Activated CD8-positive, alpha-beta T cell treated with anti-CD3 and anti-CD28 coated beads, Interleukin-2, amount 10 ng/mL, durations not matched to agents 7 days and 5 days (primary cell): ENCODE measurements around the gene DYRK1A. TPM values are rescaled to one million over a fixed set of nuclear protein-coding genes. Genes with fewer than 3 reads are reported as not detected.
A peak's percentile ranks its signal among the peaks of the same experiment; 100 is the strongest.

Experiments used
- ATAC-seq: fragments of 150-1000 bp; cut with Tn5 transposase; one replicate; pipeline ENCODE4 v1.10.0; 2021; ENCODE audit warnings: moderate library complexity
- CTCF ChIA-PET: fragments of 350-600 bp; sonication (Branson Sonifier 250); formaldehyde crosslinking; loops from one replicate; lab custom pipeline; 2021; ENCODE audit warnings: antibody characterized with exemption; lab: Charles Lee
- POLR2A ChIA-PET: fragments of 350-600 bp; sonication (Branson Sonifier 250); formaldehyde crosslinking; loops from one replicate; lab custom pipeline; 2021; ENCODE audit warnings: antibody characterized with exemption; lab: Charles Lee
- DNase-seq: peaks from one replicate; pipeline ENCODE4 v3.0.0-alpha.2; 2020
- H3K27ac Mint-ChIP-seq: one replicate; pipeline ENCODE4 v1.8.0; 2021; ENCODE audit warnings: mild to moderate bottlenecking, mixed read lengths
- H3K27me3 Mint-ChIP-seq: one replicate; pipeline ENCODE4 v1.8.0; 2021; ENCODE audit warnings: low read depth, mixed read lengths
- H3K36me3 Mint-ChIP-seq: one replicate; pipeline ENCODE4 v1.8.0; 2021; ENCODE audit warnings: low read depth, mixed read lengths
- H3K4me1 Mint-ChIP-seq: one replicate; pipeline ENCODE4 v1.8.0; 2021; ENCODE audit warnings: low read depth, mixed read lengths
- H3K4me3 Mint-ChIP-seq: one replicate; pipeline ENCODE4 v1.8.0; 2021; ENCODE audit warnings: mild to moderate bottlenecking, mixed read lengths
- H3K9me3 Mint-ChIP-seq: one replicate; pipeline ENCODE4 v1.8.0; 2022; ENCODE audit warnings: mixed read lengths; ENCODE audit not compliant: insufficient read depth
- total RNA-seq, 2 experiments: library from RNA; stranded (reverse); gene quantifications; one replicate each; pipeline ENCODE4 v1.2.3, GENCODE V29; 2021

Gene DYRK1A
- total RNA-seq, 2 experiments from 2014 or later = 83.2 to 86.1 TPM

- ATAC-seq (no peak), DNase-seq (no peak)
- Mint-ChIP-seq H3K27ac (peak overlapping the region; percentile 20), H3K27me3 (no peaks in the 10 kb centered on the region), H3K4me1 (peaks cover 11% of the 10 kb centered on the region), H3K4me3 (no peak overlapping the region), H3K9me3 (no peaks in the 10 kb centered on the region), H3K36me3 (peaks cover 67% of the 10 kb centered on the region)
- ChIA-PET CTCF (interaction anchor here (1.1 kb wide), 1 partner anchor 40 kb away, joined by 4 read pairs; no protein-coding TSS in a partner anchor), POLR2A (no interaction called here)
These were observed 136.4 kb downstream of the DYRK1A start for GRCh38 chr21:37502947-37503346.

GRCh38 chr21:37503848-37504467 is 137.4 kb downstream of the DYRK1A start:
- no peak for DNase-seq
- ChIA-PET POLR2A (no interaction called here), CTCF (interaction anchor here (1.1 kb wide), 1 partner anchor 41 kb away, joined by 4 read pairs; no protein-coding TSS in a partner anchor)
- H3K4me1 Mint-ChIP-seq = peaks cover 11% of the 10 kb centered on the region
- H3K9me3 Mint-ChIP-seq = no peaks in the 10 kb centered on the region
- peak overlapping the region; percentile 27 for H3K27ac Mint-ChIP-seq
- no peaks in the 10 kb centered on the region for H3K27me3 Mint-ChIP-seq
- peak; percentile 19 for ATAC-seq
- no peak overlapping the region for H3K4me3 Mint-ChIP-seq
- peaks cover 58% of the 10 kb centered on the region for H3K36me3 Mint-ChIP-seq

DNA sequence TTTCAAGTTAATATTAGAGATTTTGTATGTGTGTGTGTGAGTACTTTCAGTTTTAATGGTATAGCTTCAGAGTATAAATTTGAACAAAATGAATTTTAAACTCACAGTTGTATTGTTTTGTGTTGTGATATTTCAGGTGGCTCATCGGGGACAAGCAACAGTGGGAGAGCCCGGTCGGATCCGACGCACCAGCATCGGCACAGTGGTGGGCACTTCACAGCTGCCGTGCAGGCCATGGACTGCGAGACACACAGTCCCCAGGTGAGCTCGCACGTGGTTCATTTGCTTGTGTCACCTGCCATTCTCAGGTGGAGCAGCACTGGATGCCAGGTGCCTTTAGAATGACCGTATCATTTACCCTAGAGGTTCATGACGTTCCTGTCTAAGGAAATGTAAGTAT is 139.4 kb downstream of the DYRK1A start:
- ATAC-seq = no peak
- ChIA-PET CTCF (no interaction called here), POLR2A (no interaction called here)
- Mint-ChIP-seq H3K4me3 (no peak overlapping the region), H3K36me3 (peaks cover 62% of the 10 kb centered on the region), H3K4me1 (peaks cover 11% of the 10 kb centered on the region), H3K27me3 (no peaks in the 10 kb centered on the region), H3K9me3 (no peaks in the 10 kb centered on the region), H3K27ac (no peak overlapping the region)
- DNase-seq = no peak

GRCh38 chr21:37507716-37508115 is 141.1 kb downstream of the DYRK1A start:
- POLR2A ChIA-PET = no interaction called here
- H3K4me3 Mint-ChIP-seq = no peak overlapping the region
- no peak for DNase-seq
- H3K9me3 Mint-ChIP-seq = no peaks in the 10 kb centered on the region
- no peak for ATAC-seq
- CTCF ChIA-PET = no interaction called here
- H3K36me3 Mint-ChIP-seq = peaks cover 67% of the 10 kb centered on the region
- no peak overlapping the region for H3K27ac Mint-ChIP-seq
- H3K27me3 Mint-ChIP-seq = no peaks in the 10 kb centered on the region
- H3K4me1 Mint-ChIP-seq = peaks cover 18% of the 10 kb centered on the region

- H3K27ac Mint-ChIP-seq = no peak overlapping the region
- ChIA-PET POLR2A (no interaction called here), CTCF (no interaction called here)
- peaks cover 16% of the 10 kb centered on the region for H3K4me1 Mint-ChIP-seq
- no peak overlapping the region for H3K4me3 Mint-ChIP-seq
- no peaks in the 10 kb centered on the region for H3K9me3 Mint-ChIP-seq
- DNase-seq = no peak
- ATAC-seq = no peak
- H3K36me3 Mint-ChIP-seq = peaks cover 66% of the 10 kb centered on the region
- no peaks in the 10 kb centered on the region for H3K27me3 Mint-ChIP-seq
These were observed 141.8 kb downstream of the DYRK1A start for GRCh38 chr21:37508341-37508740.

- ChIA-PET POLR2A (no interaction called here), CTCF (interaction anchor here (0.9 kb wide), 1 partner anchor 46 kb away, joined by 3 read pairs; no protein-coding TSS in a partner anchor)
- Mint-ChIP-seq H3K27me3 (no peaks in the 10 kb centered on the region), H3K9me3 (no peaks in the 10 kb centered on the region), H3K36me3 (peaks cover 64% of the 10 kb centered on the region), H3K4me1 (peaks cover 12% of the 10 kb centered on the region), H3K4me3 (no peak overlapping the region), H3K27ac (no peak overlapping the region)
- DNase-seq = no peak
- no peak for ATAC-seq
These were observed 143.3 kb downstream of the DYRK1A start for GRCh38 chr21:37509802-37510393.

- POLR2A ChIA-PET = interaction anchor here (0.7 to 0.8 kb wide), 2 partner anchors 11 to 53 kb away, joined by 3 to 7 read pairs; no protein-coding TSS in a partner anchor
- H3K4me3 Mint-ChIP-seq = no peak overlapping the region
- H3K36me3 Mint-ChIP-seq = peaks cover 67% of the 10 kb centered on the region
These were observed 145.3 kb downstream of the DYRK1A start for GRCh38 chr21:37511848-37512247.

DNA sequence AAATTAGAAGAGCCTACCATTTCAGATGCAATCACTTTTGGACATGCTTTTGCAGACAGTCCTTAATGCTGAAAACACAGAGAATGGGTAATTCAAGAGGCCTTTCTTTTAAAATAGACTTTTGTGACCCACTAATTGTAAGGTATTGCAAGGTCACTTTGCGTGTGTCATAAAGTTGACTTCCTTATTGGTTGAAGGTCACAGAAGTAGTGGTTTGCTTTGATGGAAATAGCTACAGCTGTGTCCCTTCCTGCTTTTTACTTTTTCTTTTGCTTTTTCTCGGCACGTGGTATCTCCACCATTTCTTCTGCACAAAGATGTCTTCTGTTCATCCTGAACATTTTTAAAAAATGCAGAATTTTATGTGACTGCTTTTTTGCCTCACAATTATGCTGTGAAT is 146.8 kb downstream of the DYRK1A start:
- ATAC-seq = no peak
- Mint-ChIP-seq H3K9me3 (no peaks in the 10 kb centered on the region), H3K36me3 (peaks cover 80% of the 10 kb centered on the region)

More at GRCh38 chr21:37511848-37512247, 145.3 kb downstream of the DYRK1A start:
- CTCF ChIA-PET = interaction anchor here (0.8 to 1.5 kb wide), 4 partner anchors 24 to 390 kb away, joined by 3 read pairs; no protein-coding TSS in a partner anchor
- H3K9me3 Mint-ChIP-seq = no peaks in the 10 kb centered on the region
- no peaks in the 10 kb centered on the region for H3K27me3 Mint-ChIP-seq
- ATAC-seq (no peak), DNase-seq (no peak)
- peaks cover 12% of the 10 kb centered on the region for H3K4me1 Mint-ChIP-seq
- H3K27ac Mint-ChIP-seq = peak overlapping the region; percentile 11

GRCh38 chr21:37514038-37514667 is 147.6 kb downstream of the DYRK1A start:
- no peak for ATAC-seq
- CTCF ChIA-PET = no interaction called here
- Mint-ChIP-seq H3K36me3 (peaks cover 79% of the 10 kb centered on the region), H3K27ac (peak overlapping the region; percentile 30), H3K4me3 (no peak overlapping the region), H3K4me1 (peaks cover 12% of the 10 kb centered on the region), H3K27me3 (no peaks in the 10 kb centered on the region), H3K9me3 (no peaks in the 10 kb centered on the region)
- no peak for DNase-seq
- POLR2A ChIA-PET = no interaction called here

More for the DNA sequence above, 146.8 kb downstream of the DYRK1A start:
- Mint-ChIP-seq H3K4me3 (no peak overlapping the region), H3K4me1 (peaks cover 12% of the 10 kb centered on the region), H3K27me3 (no peaks in the 10 kb centered on the region), H3K27ac (no peak overlapping the region)
- CTCF ChIA-PET = no interaction called here
- POLR2A ChIA-PET = no interaction called here
- no peak for DNase-seq

DNA sequence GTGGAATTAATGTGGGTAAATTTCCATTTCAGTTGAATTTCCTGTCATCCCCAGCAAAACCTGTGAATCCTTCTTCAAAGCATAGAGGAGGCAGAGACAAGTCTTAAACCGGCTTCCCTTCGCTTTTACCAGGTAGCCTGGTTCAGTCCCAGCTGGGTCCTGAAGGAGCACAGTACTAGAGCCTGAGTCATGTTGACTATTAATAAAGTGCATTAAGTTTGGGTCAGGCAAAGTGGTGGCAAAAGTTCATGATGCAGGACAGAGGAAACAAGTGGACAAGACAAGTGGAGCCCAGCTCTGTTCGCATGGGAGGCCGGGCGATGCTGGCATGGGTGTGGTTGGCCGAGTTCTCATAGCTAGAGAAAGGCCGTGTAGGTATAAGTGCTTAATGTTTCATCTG is 150.4 kb downstream of the DYRK1A start:
- CTCF ChIA-PET = no interaction called here
- no peak overlapping the region for H3K27ac Mint-ChIP-seq

DNA sequence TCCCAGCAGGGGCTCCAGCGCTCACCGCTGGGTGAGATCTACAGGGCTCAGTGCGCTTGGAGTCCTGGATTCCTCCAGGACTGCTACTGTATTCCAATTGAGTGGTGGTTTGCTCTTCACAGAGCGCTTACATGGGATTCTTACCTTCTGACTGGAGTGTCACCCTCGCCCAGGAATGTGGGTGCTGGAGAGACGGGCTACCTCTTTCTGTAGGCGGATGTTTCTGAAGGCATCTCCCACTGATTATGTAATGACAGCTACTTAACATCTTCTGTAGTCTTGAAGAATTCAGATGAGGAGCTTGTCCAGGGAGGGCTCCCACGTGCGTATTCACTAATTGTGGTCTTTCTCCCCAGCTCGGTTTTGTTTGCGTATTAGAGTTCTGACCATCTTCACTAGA is 154.2 kb downstream of the DYRK1A start:
- ChIA-PET CTCF (no interaction called here), POLR2A (no interaction called here)
- no peak for ATAC-seq
- Mint-ChIP-seq H3K4me3 (no peak overlapping the region), H3K4me1 (peaks cover 4% of the 10 kb centered on the region), H3K27me3 (no peaks in the 10 kb centered on the region), H3K9me3 (no peaks in the 10 kb centered on the region), H3K27ac (no peak overlapping the region), H3K36me3 (peaks cover 24% of the 10 kb centered on the region)
- DNase-seq = no peak

More for the DNA sequence above, 150.4 kb downstream of the DYRK1A start:
- peaks cover 50% of the 10 kb centered on the region for H3K36me3 Mint-ChIP-seq
- ATAC-seq = no peak
- POLR2A ChIA-PET = no interaction called here
- H3K9me3 Mint-ChIP-seq = no peaks in the 10 kb centered on the region
- H3K4me3 Mint-ChIP-seq = no peak overlapping the region
- H3K27me3 Mint-ChIP-seq = no peaks in the 10 kb centered on the region
- DNase-seq = no peak
- H3K4me1 Mint-ChIP-seq = peaks cover 9% of the 10 kb centered on the region

DNA sequence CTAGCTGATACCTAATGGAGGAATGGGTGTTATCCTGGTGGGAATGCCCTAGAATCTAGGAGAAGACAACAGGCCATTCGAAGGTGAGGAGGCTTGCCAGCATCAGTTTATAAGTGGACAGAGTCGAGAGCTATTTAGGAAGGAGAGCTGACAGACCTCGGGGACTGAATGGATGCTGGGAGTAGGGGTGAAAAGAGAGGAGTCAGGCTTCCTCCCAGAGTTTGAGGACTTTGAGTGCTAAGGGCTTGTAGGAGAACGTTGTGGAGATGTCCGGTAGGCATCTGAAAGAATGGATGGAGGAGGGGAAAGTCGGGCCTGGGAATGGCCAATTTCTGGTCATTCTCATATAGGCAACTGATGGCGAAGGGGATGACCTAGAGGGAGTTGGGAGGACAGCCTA is 155.1 kb downstream of the DYRK1A start:
- H3K4me3 Mint-ChIP-seq = no peak overlapping the region
- ATAC-seq = no peak
- ChIA-PET CTCF (no interaction called here), POLR2A (no interaction called here)
- peak overlapping the region; percentile 9 for H3K27ac Mint-ChIP-seq
- no peaks in the 10 kb centered on the region for H3K9me3 Mint-ChIP-seq
- peaks cover 4% of the 10 kb centered on the region for H3K4me1 Mint-ChIP-seq
- no peak for DNase-seq
- H3K27me3 Mint-ChIP-seq = no peaks in the 10 kb centered on the region
- H3K36me3 Mint-ChIP-seq = peaks cover 15% of the 10 kb centered on the region
